Measurements from ENCODE around the gene BTG2.

BTG2 gene

DNA sequence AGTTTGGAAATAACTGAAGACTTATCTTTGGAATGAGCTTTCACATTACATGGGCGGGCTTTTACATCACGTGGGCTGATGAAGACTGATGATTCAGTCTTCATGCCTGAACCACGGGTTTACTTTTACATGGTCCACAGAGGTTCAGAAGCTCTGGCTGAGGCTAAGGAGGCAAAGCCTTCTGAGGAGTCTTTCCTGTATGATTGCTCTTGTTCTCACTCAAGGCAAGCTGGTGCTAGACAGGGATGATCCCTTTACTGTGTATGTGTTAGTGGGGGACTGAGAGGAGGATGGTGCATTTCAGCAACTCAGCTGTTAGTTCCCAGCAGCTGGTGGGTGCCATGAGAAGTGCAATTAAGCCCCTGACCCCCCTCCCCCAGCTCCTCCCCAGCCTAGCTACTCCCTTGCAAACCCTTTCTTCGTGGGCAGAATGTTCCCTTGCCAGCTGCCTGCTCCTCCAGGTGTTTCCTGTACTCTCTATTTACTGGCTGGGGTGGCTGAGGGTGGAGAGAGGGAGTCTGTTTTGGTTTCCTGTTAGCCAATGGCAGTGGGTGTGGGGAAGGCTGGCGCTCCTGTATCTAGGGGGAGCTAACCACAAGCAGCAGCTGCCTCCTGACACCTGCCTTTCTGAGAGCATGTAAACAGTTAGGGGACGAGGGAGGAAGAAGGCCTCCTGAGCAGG is 15.4 kb downstream of the BTG2 start:
- peak; percentile 47 for DNase-seq

DNA sequence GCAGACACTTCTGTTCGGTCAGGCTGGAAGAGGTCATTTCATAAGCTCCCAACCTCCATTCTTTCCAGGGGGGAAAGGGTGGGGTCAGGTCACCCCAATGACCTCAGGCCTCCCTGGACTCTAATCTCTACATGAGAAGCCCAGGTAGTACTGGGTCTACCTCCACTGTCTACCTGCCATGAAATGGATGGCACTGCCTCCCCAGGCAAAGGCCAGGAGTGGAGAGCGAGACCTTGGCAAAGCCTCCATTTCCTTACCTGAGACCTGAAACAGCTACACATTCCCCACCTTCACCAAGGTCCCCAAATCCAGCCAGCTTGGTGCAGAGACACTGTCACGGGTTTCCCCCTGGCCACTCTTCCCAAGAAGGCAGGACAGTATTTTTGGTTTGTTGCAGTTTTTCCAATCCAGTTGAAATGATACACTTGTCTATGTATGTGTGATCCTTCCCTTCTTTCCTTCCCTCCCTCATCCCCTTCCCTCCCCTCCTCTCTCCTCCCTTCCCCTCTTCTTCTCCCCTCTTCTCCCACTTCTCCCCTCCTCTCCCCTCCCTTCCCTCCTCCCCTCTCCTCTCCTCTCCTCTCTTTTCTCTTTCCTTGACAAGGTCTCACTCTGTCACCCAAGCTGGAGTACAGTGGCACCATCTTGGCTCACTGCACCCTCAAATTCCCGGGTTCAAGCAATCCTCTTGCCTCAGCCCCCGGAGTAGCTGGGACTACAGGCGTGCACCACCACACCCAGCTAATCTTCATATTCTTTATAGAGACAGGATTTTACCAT is 16.1 kb downstream of the BTG2 start:
- no peak for DNase-seq

DNA sequence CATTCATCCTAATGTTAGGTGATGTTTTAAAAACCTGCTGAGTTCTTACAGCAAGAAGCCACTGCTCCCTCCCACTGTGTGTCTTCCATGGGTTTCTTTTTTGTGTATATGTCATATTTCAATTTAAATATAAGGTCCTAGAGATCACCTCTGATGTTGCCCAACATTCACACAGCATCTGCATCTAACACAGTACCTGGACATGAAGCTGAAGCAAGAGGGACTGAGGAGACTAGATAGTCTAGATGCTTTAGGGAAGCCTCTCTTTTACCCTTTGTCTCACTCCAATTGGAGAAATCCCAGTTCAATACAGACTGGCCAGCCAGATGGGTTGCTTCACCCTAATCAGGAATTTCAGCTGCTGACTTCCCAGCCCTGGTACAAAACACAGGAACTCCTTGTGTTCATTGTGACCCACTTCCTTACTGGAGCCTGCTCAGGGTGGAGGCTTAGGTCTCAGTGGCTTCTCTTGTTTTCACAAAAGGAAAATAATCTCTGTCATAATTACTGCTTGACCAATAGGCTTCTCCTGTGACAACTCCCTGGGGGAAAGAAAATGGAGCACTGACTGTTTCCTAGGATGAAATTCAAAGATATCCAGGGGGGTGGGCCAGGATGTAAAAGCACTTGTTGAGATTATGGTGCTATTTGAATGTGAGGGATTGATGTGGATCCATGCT is 17.3 kb downstream of the BTG2 start:
- DNase-seq = no peak

DNA sequence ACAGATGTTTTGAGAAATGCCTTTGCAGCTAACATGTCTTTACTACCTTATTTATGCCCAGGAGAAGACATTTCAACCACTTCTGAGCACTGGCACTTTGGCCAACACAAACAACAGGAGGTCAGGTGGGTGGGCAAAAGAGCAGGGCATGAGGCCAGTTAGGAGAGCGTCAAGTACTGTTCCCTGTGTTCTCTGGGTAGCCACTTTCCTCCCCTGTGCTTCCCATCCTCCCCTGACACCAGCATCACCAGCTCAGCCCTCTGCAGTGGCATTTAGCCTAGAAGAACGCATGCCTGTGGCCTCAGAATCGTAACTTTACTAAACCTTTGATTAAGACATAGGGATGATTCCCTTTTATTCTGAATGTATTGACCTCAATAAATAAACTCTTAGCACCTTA is 18.3 kb downstream of the BTG2 start:
- DNase-seq = no peak

DNA sequence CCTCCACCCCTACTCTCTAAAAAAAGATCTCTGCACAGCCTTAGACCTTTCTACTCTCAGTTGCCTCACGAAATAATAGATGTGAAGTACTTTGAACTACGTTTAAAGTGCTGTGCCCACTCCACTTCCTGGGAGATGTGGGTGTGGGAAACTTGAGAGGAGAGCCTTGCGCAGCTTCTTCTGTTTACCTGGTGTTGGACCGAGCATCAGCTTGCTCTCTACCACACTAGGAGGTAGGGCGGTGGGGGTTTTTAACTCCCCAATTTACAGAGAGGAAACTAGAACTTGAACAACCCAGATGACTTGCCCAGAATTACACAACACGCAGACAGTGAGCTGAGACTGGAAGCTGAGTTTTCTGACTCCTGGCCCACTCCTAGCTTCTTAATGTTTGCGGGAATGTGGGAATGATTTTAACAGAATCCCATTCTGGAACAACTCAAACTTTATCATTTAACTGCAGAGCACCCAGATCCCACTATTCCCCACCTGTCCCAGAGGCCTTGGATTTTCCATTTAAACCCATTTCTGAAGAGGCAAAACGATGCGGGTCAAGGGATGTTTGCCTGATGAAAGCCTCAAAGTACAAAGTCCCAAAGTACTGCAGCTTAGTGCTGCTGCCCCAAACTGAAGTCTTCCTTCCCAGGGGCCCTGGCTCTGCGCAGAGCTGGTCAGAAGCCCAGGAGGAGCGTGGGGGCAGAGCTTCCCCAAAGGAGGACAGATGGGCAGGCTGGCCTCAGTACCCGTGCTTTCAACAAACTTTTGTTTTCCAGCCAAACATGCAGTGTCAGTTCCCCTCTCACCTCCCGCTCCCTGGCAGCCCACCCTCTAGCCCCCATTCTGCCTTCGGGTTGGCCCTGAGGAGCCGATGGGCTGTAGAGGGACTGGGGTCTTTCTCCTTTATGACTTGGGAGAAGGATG is 19.0 kb downstream of the BTG2 start:
- DNase-seq = no peak

DNA sequence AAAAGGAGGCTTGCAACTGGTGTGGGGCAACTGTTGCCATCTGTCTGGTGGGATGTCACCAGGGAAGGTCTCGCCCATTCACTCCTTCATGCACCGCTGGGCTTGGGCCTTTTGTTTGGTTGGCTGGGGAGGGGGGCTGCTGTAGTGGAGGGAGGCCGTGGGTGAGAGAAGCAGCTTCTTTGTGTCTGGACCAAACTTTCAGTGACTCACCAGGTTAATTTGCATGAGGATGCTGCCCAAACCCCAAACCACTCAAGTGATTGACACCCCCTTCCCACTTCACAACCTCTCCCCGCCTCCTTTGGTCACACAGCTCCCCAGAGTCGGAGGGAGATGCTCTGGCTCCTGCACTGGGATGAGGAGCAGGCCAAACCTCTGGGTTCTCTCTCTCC is 19.7 kb downstream of the BTG2 start:
- DNase-seq = no peak

DNA sequence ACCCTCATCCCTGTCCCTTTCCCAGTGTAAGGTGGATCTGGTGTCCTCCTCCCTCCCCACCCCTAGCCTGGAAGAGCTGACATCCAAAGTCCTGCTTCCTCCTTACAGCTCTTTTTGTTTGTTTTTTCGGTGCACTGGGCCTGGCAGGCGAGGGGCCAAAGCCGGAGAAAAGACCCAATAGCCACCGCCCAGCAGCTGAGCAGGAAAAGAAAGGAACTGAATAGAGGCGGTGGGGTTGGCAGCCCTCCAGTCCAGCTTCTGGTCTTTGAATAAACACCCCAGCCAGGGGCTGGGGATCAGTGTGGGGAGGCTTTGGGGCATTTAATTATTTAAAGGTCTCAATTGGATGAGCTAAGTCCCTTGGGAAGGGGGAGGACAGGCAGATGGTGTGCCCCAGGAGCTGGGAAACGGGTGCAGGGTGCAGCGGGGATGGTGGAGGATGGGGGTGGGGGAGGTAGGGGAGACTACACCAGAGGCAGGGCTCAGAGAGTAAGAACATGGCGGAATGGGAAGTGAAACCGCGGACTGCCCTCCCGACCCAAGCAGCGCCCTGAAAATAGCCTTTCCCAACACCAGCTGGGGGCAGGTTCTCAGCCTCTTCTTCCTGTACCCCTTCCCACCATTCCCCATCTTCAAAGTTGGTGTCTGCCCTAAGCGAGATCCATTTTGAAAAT is 20.2 kb downstream of the BTG2 start:
- no peak for DNase-seq

DNA sequence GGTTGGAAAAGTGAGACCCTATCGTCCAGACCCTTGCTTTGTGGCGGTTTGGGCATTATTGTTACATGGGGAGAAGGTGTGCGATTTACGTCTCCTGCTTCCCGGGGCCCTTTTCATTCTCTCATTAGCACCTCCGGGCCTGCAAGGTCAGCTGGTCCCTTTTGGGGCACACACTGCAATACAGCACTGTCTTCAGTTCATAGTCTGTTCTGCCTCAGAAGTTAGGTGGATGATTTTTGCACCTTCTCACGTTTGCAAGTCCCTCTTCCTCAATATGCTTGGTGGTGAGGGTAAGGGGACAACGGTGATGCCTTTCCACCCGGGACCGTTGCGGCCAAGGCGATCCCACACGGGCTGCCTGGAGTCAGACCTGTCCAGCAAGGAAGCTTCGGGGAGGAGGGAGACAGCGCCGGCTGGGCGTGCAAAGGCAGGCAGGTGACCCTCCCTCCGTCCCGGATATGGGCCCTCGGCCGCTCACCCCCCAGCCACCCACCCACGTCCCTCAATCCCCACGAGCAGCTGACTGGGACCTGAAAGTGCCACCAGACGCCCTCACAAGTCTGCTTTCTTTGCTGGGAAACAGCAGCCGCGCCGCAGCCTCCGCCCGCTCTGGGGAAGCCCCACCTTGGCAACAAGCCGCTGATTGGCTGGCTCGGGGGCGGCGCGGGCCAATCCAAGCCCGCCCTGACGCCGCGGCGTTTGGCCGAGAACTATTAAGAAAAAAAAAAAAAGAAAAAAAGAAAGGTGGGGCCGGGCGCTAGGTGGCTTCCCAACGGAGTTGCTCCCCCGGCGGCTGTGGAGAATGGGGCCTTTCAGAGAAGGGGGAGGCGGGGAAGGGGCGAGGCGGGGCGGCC is 21.7 kb downstream of the BTG2 start:
- DNase-seq = peak; percentile 83

DNA sequence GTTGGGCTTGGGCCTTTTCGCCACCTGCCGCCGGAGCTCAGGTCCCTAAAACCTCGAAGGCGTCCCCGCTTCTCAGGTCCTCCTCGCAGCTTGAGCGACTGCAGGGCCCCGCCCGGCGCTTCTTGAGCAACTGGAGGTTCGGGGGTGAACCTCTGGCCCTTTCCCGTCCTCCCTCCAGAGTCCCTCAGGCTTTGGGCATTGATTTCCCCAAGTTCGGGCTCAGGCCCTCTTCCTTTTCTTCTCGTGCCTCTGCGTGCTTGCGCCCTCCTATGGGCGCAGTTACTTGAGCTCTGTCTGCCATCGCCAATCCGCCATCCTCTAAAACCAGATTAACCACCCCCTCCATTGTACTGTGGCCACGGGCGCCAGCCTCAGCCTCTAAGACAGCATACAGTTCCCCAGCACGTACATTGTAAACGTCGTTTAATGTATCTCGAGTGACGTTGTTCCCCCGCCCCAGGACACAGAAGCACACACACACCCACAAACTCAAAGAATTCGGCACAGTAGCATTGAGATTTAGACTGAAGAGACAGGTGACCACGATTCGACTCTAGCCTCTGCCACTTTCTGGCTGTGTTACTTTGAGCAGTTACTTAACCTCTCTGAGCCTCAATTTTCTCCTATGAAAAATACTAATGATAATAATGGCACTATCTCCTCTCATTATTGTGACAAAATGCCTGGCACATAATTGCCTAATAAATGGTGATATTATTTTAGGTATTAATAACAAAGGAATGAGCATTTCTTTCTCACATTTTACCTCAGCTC is 22.6 kb downstream of the BTG2 start:
- DNase-seq = peak; percentile 18

DNA sequence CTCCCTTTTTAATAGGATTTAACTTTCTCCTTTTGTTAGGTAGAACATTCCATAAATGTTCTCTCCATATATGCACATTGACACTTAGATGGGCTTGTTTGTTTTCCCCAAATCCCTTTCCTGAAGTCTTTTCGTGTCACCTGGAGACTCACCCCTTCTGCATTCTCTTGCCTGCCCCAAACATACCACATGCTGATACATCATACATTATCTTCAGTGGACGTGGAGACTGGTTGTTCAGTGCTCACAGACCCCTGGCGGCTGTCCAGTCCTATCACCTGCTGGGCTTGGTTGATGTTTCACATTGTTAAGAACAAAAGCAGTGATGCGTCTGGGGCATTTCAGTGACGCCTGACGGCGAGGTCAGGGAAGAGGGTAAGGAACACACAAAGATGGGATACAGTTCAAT is 23.4 kb downstream of the BTG2 start:
- DNase-seq = no peak

DNA sequence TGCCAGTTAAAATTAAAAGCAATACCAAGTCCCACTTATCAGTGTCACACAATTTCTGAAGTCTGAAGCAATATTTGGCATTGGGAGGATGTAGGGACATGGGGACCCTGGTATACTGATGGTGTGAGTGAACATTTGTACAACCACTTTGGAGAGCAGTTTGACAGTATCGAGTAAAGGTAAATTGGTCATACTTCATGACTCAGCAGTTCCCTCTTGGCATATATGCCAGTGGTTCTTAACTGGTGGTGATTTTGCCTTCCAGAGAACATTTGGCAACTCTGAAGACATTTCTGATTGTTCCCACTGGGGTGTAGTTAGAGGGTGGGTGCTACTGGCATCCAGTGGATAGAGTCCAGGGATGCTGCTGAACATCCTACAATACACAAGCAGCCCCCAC is 25.9 kb downstream of the BTG2 start:
- DNase-seq = no peak

DNA sequence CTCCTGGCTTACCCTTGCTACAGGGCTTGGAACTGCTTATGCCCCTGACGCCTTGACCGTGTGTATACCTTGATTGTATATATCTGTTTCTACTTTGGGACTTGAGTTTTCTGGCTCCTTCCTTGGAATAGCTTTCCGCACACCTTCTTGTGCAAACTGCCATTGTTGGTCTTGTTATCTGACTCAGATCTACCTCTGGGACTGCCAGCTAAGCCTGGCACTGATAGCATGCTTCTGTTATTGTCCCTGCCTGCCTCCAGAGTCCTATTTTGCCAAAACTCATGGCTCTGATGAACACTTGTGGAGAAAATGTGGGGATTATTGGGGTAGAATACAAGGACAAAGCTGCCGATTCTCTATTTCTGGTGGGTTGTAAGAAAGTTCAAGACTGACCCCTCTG is 30.2 kb downstream of the BTG2 start:
- no peak for DNase-seq

DNA sequence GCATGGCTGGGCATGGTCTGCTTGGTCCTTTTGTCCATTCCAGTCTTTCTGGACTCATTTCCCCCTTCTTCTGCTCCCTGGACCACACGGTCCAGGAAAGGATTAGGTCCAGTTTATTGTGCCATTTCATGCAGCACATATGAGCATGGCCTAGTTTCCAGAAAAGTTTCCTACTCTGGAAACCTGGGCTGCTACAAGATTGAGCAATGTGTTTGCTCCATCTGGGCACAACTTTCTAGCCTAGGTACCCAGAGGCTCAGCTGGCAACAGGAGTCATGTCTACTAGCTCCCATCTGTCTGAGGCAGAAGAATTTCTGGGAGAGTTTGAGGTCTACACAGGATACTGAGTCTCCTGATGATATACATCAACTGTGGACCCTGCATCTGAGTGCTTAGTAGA is 30.8 kb downstream of the BTG2 start:
- no peak for DNase-seq

DNA sequence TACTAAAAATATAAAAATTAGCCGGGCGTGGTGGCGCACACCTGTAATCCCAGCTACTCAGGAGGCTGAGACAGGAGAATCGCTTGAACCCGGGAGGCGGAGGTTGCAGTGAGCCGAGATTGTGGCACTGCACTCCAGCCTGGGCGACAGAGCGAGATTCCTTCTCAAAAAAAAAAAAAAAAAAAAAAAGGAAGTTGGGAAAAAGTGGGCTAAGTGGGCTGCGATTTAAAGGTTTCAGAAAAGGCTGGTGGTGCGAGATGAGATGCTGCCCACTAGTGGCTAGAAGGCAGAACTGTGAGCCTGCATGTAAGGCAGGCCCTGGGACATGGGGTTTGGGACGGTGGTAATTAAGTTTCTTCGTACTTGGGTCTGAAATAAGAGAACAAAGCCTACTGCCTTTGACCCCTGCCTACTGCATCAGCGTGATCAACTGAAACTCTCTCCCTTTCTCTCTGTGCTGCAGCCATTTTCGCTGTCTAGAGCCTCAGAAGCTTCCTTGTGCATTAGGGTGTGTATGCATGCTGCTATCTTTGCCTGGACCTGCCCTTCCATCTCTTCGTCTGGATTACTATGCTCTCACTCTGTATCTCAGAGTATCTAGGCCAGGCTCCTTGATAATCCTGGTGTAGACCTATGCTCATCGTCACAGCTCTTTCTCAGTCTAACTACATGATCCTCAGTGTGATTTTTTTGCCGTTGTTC is 33.2 kb downstream of the BTG2 start:
- peak; percentile 27 for DNase-seq

DNA sequence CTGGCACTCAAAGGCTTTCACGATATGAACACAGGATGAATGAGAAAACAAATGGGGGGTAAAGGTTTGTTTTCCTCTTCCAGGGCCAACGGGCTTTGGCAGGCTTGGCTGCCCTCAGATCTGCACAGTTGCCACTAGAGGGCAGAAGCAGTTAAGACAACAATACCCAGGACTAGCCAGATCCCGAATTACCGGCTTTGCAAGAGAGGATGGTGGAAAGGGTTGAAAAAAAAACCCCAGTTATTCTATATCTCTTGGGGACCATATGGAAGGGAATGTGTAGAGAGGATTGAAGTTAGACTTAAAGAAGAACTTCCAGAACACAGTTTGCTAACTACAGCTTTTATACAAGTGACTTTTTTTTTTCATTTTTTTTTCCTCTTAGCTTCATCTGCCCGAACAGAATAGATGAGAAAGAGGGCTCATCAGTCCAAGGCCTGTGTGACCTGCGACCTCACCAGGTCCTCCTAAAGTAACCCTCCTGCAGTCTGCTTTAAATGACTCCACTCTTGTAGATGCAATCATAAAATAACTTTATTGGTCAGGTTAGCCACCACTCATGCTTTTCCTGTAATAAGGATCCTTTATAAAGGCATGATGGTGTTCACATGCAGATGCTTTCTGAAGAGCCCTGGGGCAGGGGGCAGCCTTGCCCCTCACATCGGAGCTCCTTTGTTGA is 34.9 kb downstream of the BTG2 start:
- peak; percentile 62 for DNase-seq

DNA sequence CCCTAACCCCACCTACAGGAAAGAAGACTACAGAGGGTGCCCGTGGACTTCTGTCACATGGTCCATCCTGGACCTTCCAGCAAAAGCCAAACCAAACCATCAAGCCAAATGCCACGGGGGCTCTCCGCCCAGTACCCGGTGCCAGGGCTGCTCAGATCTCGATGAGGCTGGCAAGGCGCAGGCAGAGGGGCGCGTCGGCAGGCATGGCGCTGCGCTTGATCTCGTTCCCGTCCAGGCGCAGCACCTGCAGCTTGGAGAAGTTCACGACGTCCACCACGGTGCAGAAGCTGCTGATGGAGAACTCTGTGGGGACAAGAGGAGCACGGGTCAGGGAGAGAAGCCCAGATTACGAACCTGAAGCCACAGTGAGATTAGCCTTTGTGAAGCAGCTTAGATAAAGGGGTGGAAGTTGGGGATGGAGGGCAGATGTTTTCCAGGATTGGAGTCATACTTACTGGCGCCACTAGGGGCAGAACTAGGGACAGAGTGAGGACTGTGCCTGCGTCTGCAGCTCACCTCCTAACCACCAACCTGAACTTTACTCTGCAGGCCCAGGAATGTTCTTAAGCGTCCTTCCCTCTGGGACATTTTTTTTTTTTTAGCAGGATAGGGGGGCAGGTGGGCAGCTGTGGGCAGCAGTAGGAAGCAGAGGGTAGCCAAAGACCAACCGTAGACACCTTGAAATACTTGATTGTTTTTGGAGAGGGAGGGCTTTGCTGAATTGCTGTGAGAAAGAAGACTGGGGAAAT is 37.0 kb downstream of the BTG2 start:
- DNase-seq = no peak

DNA sequence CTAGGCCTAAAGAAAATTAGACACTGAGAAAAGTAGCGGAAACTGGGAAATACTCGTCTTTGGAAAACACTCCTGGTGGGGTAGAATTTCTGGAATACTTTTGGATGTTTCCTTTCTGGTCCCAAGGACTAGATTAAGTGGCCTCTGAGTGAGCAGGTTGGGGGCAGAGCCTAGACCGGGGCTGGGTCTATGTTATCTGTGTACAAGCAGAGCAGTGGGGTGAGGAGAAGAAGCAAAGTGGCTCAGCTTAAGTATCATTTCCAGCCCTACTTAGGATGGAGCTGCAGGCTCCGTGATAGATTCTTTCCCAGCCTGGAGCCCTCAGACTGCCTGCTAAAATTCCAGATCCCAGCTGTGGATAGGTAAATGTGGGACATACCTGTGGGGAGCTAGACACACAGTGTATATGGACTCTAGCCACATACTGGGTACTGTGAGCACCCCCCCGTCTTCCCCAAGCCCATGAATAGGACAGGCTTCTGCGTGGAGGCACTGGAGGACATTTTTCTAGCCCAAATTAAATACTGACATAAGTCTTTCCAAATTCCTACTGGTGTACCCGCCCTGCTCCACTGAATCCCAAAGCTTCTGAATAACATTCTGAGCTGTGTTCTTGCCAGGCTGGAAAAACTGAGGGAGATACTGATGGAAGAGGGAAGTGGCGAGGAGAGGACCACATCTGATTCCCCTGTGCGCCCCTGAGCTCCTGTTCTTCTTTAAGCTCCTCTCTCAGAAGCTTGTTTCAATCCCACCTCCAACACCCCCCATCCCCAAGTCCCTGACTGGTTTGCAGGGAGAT is 38.8 kb downstream of the BTG2 start:
- DNase-seq = no peak

Measured in NCI-H226 (cell line).